DND-41 (cell line): ENCODE data around the gene NME1.

ENCODE experiments used
- ATAC-seq: fragments of 200-7000 bp; cut with Tn5 transposase; 3 replicates; pipeline ENCODE4 v1.9.1; 2021; ENCODE audit warnings: low read depth; ENCODE audit not compliant: insufficient read depth
- DNase-seq: peaks from one replicate; pipeline ENCODE4 v3.0.0-alpha.2; 2020
- H2AFZ ChIP-seq: 2 replicates; pipeline ENCODE4 v1.6.0; 2012; ENCODE audit warnings: low read depth, low read length
- H3K27ac ChIP-seq: 2 replicates; pipeline ENCODE4 v1.5.1; 2012; ENCODE audit warnings: low read length, inconsistent platforms
- H3K27me3 ChIP-seq: fragments of 200-600 bp; sonication (generic); 2 replicates; pipeline ENCODE4 v1.6.0; 2012; ENCODE audit warnings: low read length, mild to moderate bottlenecking, inconsistent platforms; ENCODE audit not compliant: insufficient read depth, poor library complexity
- H3K36me3 ChIP-seq: 2 replicates; pipeline ENCODE4 v1.5.1; 2012; ENCODE audit warnings: low read length, inconsistent platforms; ENCODE audit not compliant: insufficient read depth
- H3K4me1 ChIP-seq: 2 replicates; pipeline ENCODE4 v1.5.1; 2012; ENCODE audit warnings: mild to moderate bottlenecking, low read length; ENCODE audit not compliant: insufficient read depth
- H3K4me2 ChIP-seq: 2 replicates; pipeline ENCODE4 v1.6.0; 2012; ENCODE audit warnings: mild to moderate bottlenecking, moderate library complexity, low read length, inconsistent platforms; ENCODE audit not compliant: insufficient read depth
- H3K4me3 ChIP-seq, 2 experiments: fragments of 200-600 bp in 1 of 2; shearing (Covaris generic) in 1 of 2; 2 replicates each; pipeline ENCODE4 v1.5.1; 2012 to 2016; ENCODE audit warnings: inconsistent platforms in 2 of 2, low read length in 2 of 2, mild to moderate bottlenecking in 2 of 2, low read depth in 1 of 2, moderate library complexity in 1 of 2
- H3K79me2 ChIP-seq: 2 replicates; pipeline ENCODE4 v1.6.0; 2012; ENCODE audit warnings: low read length, inconsistent platforms; ENCODE audit not compliant: insufficient read depth
- H3K9ac ChIP-seq: 2 replicates; pipeline ENCODE4 v1.6.0; 2012; ENCODE audit warnings: low read depth, mild to moderate bottlenecking, inconsistent platforms, low read length, moderate library complexity
- H3K9me3 ChIP-seq: 2 replicates; pipeline ENCODE4 v1.5.1; 2012; ENCODE audit warnings: low read length, moderate library complexity, mild to moderate bottlenecking, inconsistent platforms; ENCODE audit not compliant: insufficient read depth, severe bottlenecking
- H4K20me1 ChIP-seq: 2 replicates; pipeline ENCODE4 v1.6.0; 2012; ENCODE audit warnings: low read length; ENCODE audit not compliant: insufficient read depth
- EZH2 ChIP-seq: IDR thresholded peaks from 3 replicates; pipeline ENCODE4 v1.6.1; 2012; ENCODE audit warnings: borderline replicate concordance, low read depth, mild to moderate bottlenecking, moderate library complexity, low read length, inconsistent platforms; ENCODE audit not compliant: severe bottlenecking
- TF ChIP-seq, protein P1 (sequence below): IDR thresholded peaks from 2 replicates; pipeline ENCODE4 v1.5.1; 2012; ENCODE audit warnings: borderline replicate concordance, low read length, moderate library complexity, mild to moderate bottlenecking; ENCODE audit not compliant: poor library complexity, severe bottlenecking; ENCODE audit errors: extremely low read depth

NME1 gene

DNA sequence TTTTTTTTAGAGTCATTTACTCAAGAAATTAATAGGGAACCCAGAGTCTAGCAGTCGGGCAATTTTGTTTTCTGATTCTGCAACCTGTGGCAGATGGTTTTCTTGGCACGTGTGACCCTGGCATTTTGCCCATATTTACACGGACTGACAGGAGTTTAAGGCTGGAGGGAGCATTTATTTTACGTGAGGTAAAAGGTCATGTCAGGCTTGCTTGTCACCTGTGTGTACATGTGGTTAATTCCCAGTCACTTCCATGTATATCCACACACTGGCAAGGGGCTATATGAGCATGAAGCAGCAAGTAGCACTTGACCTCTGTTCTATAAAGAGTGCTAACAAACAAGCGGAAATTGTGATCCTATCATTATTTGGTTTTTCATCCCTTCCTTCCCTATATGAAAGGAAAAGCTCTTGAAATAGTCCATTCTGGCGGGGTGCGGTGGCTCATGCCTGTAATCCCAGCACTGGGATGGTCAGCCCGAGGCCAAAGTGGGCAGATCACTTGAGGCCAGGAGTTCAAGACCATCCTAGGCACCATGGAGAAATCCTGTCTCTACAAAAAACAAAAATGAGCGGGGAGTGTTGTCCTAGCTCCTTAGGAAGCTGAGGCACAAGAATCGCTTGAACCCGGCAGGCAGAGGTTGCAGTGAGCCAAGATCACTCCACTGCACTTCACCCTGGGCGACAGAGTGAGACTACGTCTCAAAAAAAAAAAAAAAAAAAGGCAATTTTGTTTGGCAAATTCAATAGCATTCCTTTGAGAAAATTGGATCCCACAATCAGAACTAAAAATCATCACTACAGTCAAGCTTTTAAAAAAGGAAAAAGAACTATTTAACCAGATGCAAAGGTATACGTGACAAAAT, 34.8 kb upstream of the NME1 start:
- Histone ChIP-seq H3K27me3 (no peaks in the 10 kb centered on the region), H4K20me1 (peaks cover 37% of the 10 kb centered on the region), H3K4me3 (peak overlapping the region; percentile 90 to 100; a peak in 3 of 4 replicates), H2AFZ (no peak overlapping the region), H3K9ac (peak overlapping the region; percentile 86), H3K27ac (peak overlapping the region; percentile 89), H3K36me3 (peaks cover 12% of the 10 kb centered on the region), H3K79me2 (peaks cover 74% of the 10 kb centered on the region), H3K4me1 (peaks cover 30% of the 10 kb centered on the region), H3K4me2 (peak overlapping the region; percentile 92), H3K9me3 (no peaks in the 10 kb centered on the region)
- no peak for DNase-seq
- TF ChIP-seq EZH2 = no peak
- TF ChIP-seq, protein P1, sequence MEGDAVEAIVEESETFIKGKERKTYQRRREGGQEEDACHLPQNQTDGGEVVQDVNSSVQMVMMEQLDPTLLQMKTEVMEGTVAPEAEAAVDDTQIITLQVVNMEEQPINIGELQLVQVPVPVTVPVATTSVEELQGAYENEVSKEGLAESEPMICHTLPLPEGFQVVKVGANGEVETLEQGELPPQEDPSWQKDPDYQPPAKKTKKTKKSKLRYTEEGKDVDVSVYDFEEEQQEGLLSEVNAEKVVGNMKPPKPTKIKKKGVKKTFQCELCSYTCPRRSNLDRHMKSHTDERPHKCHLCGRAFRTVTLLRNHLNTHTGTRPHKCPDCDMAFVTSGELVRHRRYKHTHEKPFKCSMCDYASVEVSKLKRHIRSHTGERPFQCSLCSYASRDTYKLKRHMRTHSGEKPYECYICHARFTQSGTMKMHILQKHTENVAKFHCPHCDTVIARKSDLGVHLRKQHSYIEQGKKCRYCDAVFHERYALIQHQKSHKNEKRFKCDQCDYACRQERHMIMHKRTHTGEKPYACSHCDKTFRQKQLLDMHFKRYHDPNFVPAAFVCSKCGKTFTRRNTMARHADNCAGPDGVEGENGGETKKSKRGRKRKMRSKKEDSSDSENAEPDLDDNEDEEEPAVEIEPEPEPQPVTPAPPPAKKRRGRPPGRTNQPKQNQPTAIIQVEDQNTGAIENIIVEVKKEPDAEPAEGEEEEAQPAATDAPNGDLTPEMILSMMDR = no peak
- ATAC-seq = no peak

GRCh38 chr17:51119415-51120356, 33.7 kb upstream of the NME1 start:
- Histone ChIP-seq H3K27me3 (no peaks in the 10 kb centered on the region), H3K4me3 (peak overlapping the region; percentile 90 to 100), H3K27ac (peak overlapping the region; percentile 89), H3K9ac (peak overlapping the region; percentile 86), H2AFZ (peak overlapping the region; percentile 82), H3K4me1 (peaks cover 30% of the 10 kb centered on the region), H4K20me1 (peaks cover 37% of the 10 kb centered on the region), H3K36me3 (peaks cover 12% of the 10 kb centered on the region), H3K9me3 (no peaks in the 10 kb centered on the region), H3K79me2 (peaks cover 63% of the 10 kb centered on the region), H3K4me2 (peak overlapping the region; percentile 92)
- peak; percentile 58 for DNase-seq
- TF ChIP-seq, protein P1 = peak; percentile 35
- TF ChIP-seq EZH2 = no peak
- peak; percentile 46 for ATAC-seq

- Histone ChIP-seq H3K4me3 (peak overlapping the region; percentile 90 to 100), H3K4me2 (peak overlapping the region; percentile 92), H4K20me1 (peaks cover 32% of the 10 kb centered on the region), H3K4me1 (peaks cover 30% of the 10 kb centered on the region), H3K36me3 (peaks cover 12% of the 10 kb centered on the region), H3K79me2 (peaks cover 56% of the 10 kb centered on the region), H3K27me3 (no peaks in the 10 kb centered on the region), H3K9me3 (no peaks in the 10 kb centered on the region), H2AFZ (peak overlapping the region; percentile 82), H3K27ac (peak overlapping the region; percentile 89), H3K9ac (peak overlapping the region; percentile 86)
- DNase-seq (peak; percentile 50), ATAC-seq (peak; percentile 71)
- TF ChIP-seq EZH2 = no peak
- TF ChIP-seq, protein P1 = peak; percentile 23
Measured at GRCh38 chr17:51120357-51120738, 33.0 kb upstream of the NME1 start.
